NCI-H82 treated with DMSO at 0.1 percent for 48 hours (cell line): ENCODE results near the gene TKTL1.

ENCODE experiments used
- DNase-seq: peaks from one replicate; lab custom pipeline; 2025; ENCODE audit not compliant: unreplicated experiment; lab: John Stamatoyannopoulos, UW

TKTL1 gene

GRCh38 chrX:154308108-154308946 lies 12.7 kb downstream of the TKTL1 start:
- no peak for DNase-seq

GRCh38 chrX:154309041-154309775 lies 13.6 kb downstream of the TKTL1 start:
- no peak for DNase-seq

GRCh38 chrX:154310616-154311536 lies 15.3 kb downstream of the TKTL1 start:
- DNase-seq, result no peak

GRCh38 chrX:154312116-154312515 lies 16.5 kb downstream of the TKTL1 start:
- no peak for DNase-seq

GRCh38 chrX:154313147-154313546 lies 17.6 kb downstream of the TKTL1 start:
- no peak for DNase-seq

GRCh38 chrX:154315416-154315815 lies 19.8 kb downstream of the TKTL1 start:
- no peak for DNase-seq

GRCh38 chrX:154317391-154317995 lies 21.9 kb downstream of the TKTL1 start:
- DNase-seq, result peak; percentile 9

GRCh38 chrX:154320406-154320805 lies 24.8 kb downstream of the TKTL1 start:
- no peak for DNase-seq

- DNase-seq, result no peak
Measured at GRCh38 chrX:154321152-154321551, 25.6 kb downstream of the TKTL1 start.

- no peak for DNase-seq
Measured at GRCh38 chrX:154321594-154321993, 26.0 kb downstream of the TKTL1 start.

GRCh38 chrX:154322890-154323289 lies 27.3 kb downstream of the TKTL1 start:
- DNase-seq, result no peak

GRCh38 chrX:154323537-154323936 lies 27.9 kb downstream of the TKTL1 start:
- DNase-seq, result no peak

GRCh38 chrX:154325541-154325940 lies 29.9 kb downstream of the TKTL1 start:
- no peak for DNase-seq

GRCh38 chrX:154327038-154327820 lies 31.6 kb downstream of the TKTL1 start:
- no peak for DNase-seq

- no peak for DNase-seq
Measured at GRCh38 chrX:154328646-154329045, 33.1 kb downstream of the TKTL1 start.

GRCh38 chrX:154329294-154329693 lies 33.7 kb downstream of the TKTL1 start:
- DNase-seq, result no peak

GRCh38 chrX:154332561-154332960 lies 37.0 kb downstream of the TKTL1 start:
- DNase-seq, result no peak

- no peak for DNase-seq
Measured at GRCh38 chrX:154333116-154333515, 37.5 kb downstream of the TKTL1 start.

- DNase-seq, result no peak
Measured at GRCh38 chrX:154333837-154334271, 38.3 kb downstream of the TKTL1 start.

- no peak for DNase-seq
Measured at GRCh38 chrX:154334496-154334895, 38.9 kb downstream of the TKTL1 start.
